ENCODE results near the gene KCNH4. TPM values are rescaled to one million over a fixed set of nuclear protein-coding genes. Genes with fewer than 3 reads are reported as not detected.
"Not testable (repeated sequence)": the region's sequence is repeated elsewhere in the genome, so short reads cannot be mapped to it uniquely, and the experiment has no call there.

KCNH4 gene
- total RNA-seq, 1 donor from 2014 or later = not detected

DNA sequence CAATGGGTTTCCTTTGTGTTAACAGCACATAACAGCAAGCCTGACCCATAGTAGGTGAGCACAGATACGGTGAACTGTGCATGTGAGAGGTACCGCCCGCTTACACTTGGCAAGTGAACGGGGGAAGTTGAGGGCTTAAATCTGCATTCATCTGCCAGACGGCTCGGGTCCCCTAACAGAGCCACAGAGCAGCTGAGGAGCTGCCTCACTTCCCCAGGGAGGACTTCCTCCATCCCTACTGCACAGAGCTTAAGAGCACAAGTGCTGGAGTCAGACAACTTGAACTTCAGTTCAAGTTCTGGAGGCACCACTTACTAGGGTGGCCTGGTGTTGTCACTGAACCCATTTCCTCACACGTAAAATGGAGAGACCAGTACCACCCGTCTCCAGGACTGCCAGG, 39.6 kb downstream of the KCNH4 start:
- Mint-ChIP-seq H3K36me3 (ENCODE audit: unreplicated experiment) (peaks cover 15% of the 10 kb centered on the region), H3K27me3 (ENCODE audit: unreplicated experiment) (no peaks in the 10 kb centered on the region), H3K27ac (ENCODE audit: unreplicated experiment) (no peak overlapping the region), H3K4me1 (ENCODE audit: unreplicated experiment) (peaks cover 13% of the 10 kb centered on the region), H3K4me3 (ENCODE audit: unreplicated experiment) (no peak overlapping the region), H3K9me3 (ENCODE audit: unreplicated experiment) (no peaks in the 10 kb centered on the region)
- TF ChIP-seq, protein P1, sequence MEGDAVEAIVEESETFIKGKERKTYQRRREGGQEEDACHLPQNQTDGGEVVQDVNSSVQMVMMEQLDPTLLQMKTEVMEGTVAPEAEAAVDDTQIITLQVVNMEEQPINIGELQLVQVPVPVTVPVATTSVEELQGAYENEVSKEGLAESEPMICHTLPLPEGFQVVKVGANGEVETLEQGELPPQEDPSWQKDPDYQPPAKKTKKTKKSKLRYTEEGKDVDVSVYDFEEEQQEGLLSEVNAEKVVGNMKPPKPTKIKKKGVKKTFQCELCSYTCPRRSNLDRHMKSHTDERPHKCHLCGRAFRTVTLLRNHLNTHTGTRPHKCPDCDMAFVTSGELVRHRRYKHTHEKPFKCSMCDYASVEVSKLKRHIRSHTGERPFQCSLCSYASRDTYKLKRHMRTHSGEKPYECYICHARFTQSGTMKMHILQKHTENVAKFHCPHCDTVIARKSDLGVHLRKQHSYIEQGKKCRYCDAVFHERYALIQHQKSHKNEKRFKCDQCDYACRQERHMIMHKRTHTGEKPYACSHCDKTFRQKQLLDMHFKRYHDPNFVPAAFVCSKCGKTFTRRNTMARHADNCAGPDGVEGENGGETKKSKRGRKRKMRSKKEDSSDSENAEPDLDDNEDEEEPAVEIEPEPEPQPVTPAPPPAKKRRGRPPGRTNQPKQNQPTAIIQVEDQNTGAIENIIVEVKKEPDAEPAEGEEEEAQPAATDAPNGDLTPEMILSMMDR (IDR thresholded peaks at IDR 0.05) = no peak
- DNase-seq (ENCODE audit: extremely low spot score, unreplicated experiment) = no peak

DNA sequence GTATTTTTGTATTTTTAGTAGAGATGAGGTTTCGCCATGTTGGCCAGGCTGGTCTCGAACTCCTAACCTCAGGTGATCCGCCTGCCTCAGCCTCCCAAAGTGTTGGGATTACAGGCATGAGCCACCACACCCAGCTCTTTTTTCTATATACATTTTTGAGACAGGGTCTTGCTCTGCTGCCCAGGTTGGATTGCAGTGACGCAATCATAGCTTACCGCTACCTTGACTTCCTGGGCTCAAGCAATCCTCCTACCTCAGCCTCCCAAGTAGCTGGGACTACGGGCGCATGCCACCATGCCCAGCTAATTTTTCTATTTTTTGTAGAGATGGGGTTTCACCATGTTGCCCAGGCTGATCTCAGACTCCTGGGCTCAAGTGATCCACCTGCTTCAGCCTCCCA, 40.3 kb downstream of the KCNH4 start:
- Mint-ChIP-seq H3K36me3 (ENCODE audit: unreplicated experiment) (peaks cover 15% of the 10 kb centered on the region), H3K4me1 (ENCODE audit: unreplicated experiment) (peaks cover 20% of the 10 kb centered on the region)
- not testable (repeated sequence) for H3K4me3 Mint-ChIP-seq (ENCODE audit: unreplicated experiment); H3K27ac Mint-ChIP-seq (ENCODE audit: unreplicated experiment); H3K9me3 Mint-ChIP-seq (ENCODE audit: unreplicated experiment); DNase-seq (ENCODE audit: extremely low spot score, unreplicated experiment); H3K27me3 Mint-ChIP-seq (ENCODE audit: unreplicated experiment)

DNA sequence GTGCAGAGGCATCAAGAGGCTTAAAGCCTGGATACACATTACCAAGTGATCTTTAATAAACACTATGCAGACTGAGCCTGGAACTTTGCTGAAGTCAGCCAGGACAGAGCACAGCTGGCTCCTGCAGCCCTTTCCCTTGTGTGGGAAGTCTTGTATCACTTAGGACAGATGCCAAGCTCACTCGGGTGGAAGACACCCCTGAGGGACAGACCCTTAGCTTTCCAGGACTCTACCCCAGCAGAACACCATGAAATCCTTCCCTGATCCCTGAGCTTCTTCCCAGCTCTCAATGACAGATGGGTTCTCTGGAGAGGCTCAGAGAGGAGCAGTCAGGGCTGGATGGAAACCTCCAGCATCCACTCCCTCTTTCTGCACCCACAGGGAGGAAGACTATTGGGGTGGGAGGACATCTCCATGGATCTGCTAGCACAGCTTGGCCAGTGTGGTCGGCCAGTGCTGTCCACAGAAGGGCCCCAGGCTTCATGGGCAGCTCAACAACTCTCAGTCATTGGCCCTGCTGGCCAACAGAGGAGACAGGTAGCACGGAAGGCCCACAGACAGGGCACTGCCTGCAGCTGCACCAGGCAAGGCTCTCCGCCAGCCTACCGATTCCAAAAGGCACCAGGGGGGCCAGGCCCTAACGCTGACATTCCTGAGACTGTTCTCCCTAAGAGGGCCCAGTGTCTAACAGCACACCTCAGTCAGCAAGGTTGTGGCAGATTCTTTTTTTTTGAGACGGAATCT, 42.0 kb downstream of the KCNH4 start:
- no peak for DNase-seq (ENCODE audit: extremely low spot score, unreplicated experiment)

DNA sequence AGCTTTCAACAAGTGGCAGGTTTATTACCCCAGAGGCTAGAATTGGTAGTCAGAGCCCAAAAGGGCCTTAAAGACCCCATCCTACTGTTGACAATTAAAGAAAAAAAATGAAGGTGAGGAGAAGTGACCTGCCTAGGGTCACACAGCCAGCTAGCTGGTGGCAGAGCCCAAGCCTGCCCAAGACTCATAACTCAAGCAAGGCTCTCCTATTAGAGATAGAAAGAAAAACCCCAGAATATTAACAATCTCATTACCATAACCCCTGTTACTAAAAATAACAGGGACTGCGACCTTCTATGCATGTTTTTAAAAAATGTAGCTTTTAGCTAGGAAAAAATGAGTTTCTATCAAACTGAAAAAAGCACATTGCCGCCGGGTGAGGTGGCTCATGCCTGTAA, 44.3 kb downstream of the KCNH4 start:
- Mint-ChIP-seq H3K27me3 (ENCODE audit: unreplicated experiment) (no peaks in the 10 kb centered on the region), H3K4me1 (ENCODE audit: unreplicated experiment) (peaks cover 30% of the 10 kb centered on the region), H3K27ac (ENCODE audit: unreplicated experiment) (no peak overlapping the region), H3K36me3 (ENCODE audit: unreplicated experiment) (peaks cover 12% of the 10 kb centered on the region), H3K9me3 (ENCODE audit: unreplicated experiment) (no peaks in the 10 kb centered on the region), H3K4me3 (ENCODE audit: unreplicated experiment) (no peak overlapping the region)
- DNase-seq (ENCODE audit: extremely low spot score, unreplicated experiment) = no peak
- TF ChIP-seq, protein P1 (IDR thresholded peaks at IDR 0.05) = no peak

More for the DNA sequence above, 42.0 kb downstream of the KCNH4 start:
- Mint-ChIP-seq H3K9me3 (ENCODE audit: unreplicated experiment) (no peaks in the 10 kb centered on the region), H3K4me1 (ENCODE audit: unreplicated experiment) (peaks cover 25% of the 10 kb centered on the region), H3K27ac (ENCODE audit: unreplicated experiment) (no peak overlapping the region), H3K4me3 (ENCODE audit: unreplicated experiment) (no peak overlapping the region), H3K27me3 (ENCODE audit: unreplicated experiment) (no peaks in the 10 kb centered on the region), H3K36me3 (ENCODE audit: unreplicated experiment) (peaks cover 12% of the 10 kb centered on the region)
- TF ChIP-seq, protein P1 (IDR thresholded peaks at IDR 0.05) = no peak

DNA sequence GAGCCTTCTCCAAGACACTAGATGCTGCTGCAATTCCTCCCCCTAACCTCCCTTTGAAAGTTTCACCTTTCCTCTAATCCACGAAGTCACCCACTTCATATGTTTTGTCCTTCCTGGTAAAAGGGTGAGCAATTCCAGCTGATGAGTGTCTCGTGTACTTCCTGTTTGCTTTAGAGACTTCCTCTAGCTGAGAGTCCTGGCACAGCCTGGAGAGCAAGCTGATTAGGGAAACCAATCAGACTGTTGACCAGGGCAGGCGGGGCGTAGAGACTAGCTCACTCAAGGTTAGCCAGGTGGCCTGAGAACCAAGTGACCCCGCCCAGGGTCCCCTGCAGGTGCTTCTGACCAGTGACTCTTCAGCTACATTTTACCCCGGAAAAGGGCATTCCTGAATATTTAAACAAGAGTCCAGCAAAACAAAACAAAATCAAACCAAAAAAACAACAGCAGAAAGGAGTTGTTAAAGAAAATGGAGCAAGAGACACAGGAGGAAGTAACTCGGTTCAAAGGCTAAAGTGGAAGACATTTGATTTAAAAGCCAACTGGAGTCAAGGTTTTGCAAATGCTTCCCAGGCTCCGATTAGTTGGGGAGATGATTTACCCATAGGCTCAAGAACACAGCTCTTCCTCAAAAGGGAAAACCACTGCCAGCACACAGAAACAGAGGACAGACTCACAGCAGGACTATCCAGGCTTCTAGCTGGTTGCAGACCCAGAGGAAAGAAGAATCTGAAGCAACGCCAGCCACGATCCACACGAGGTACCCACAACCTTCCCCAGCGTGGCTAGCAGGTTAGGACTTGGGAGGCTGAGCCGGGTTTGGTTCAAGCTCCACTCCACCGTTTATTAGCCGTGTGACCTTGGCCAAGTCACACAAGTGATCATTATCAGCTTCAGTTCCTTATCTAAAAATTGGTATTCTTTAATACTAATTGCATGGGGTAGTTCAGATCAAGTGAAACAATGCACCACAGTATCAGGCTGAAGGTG, 45.0 kb downstream of the KCNH4 start:
- Mint-ChIP-seq H3K4me3 (ENCODE audit: unreplicated experiment) (no peak overlapping the region), H3K27me3 (ENCODE audit: unreplicated experiment) (no peaks in the 10 kb centered on the region), H3K36me3 (ENCODE audit: unreplicated experiment) (peaks cover 8% of the 10 kb centered on the region), H3K27ac (ENCODE audit: unreplicated experiment) (peak overlapping the region; percentile 82), H3K9me3 (ENCODE audit: unreplicated experiment) (no peaks in the 10 kb centered on the region), H3K4me1 (ENCODE audit: unreplicated experiment) (peaks cover 30% of the 10 kb centered on the region)
- TF ChIP-seq, protein P1 (IDR thresholded peaks at IDR 0.05) = no peak
- no peak for DNase-seq (ENCODE audit: extremely low spot score, unreplicated experiment)
